Thymus (tissue), 11 donors: ENCODE results near the gene ANKRD55. TPM values are rescaled to one million over a fixed set of nuclear protein-coding genes. Genes with fewer than 3 reads are reported as not detected.
"Not testable (repeated sequence)": the region's sequence is repeated elsewhere in the genome, so short reads cannot be mapped to it uniquely, and the experiment has no call there.

ENCODE experiments used
- DNase-seq, 9 donors: peaks; one replicate each; pipeline ENCODE4 v3.0.0-alpha.2; 2013; ENCODE audit warnings: low spot score in 9 of 9, low read depth in 6 of 9, missing footprints in 1 of 9
- H3K27ac ChIP-seq, 2 donors: one replicate each; pipeline ENCODE4 v1.5.1; 2013; ENCODE audit warnings: control low read depth in 1 of 2, low read depth in 1 of 2, low read length in 1 of 2, mild to moderate bottlenecking in 1 of 2, moderate library complexity in 1 of 2
- H3K27me3 ChIP-seq, 2 donors: one replicate each; pipeline ENCODE4 v1.5.1; 2013; ENCODE audit warnings: low read length in 1 of 2; ENCODE audit not compliant: control insufficient read depth in 2 of 2, insufficient read depth in 1 of 2
- H3K36me3 ChIP-seq, 2 donors: one replicate each; pipeline ENCODE4 v1.5.1; 2013; ENCODE audit warnings: low read length in 1 of 2, mild to moderate bottlenecking in 1 of 2, moderate library complexity in 1 of 2; ENCODE audit not compliant: control insufficient read depth in 2 of 2, insufficient read depth in 2 of 2
- H3K4me1 ChIP-seq, 2 donors: one replicate each; pipeline ENCODE4 v1.5.1; 2013; ENCODE audit warnings: low read length in 2 of 2; ENCODE audit not compliant: control insufficient read depth in 2 of 2, insufficient read depth in 2 of 2
- H3K4me3 ChIP-seq, 2 donors: one replicate each; pipeline ENCODE4 v1.5.1; 2013; ENCODE audit warnings: low read length in 2 of 2, control low read depth in 1 of 2, mild to moderate bottlenecking in 1 of 2
- H3K9me3 ChIP-seq, 2 donors: one replicate each; pipeline ENCODE4 v1.5.1; 2013; ENCODE audit warnings: low read length in 1 of 2, mild to moderate bottlenecking in 1 of 2; ENCODE audit not compliant: control insufficient read depth in 2 of 2, insufficient read depth in 1 of 2
- WGBS: extraction: QIAGEN DNeasy Blood & Tissue Kit; methylation state at CpG from one replicate; pipeline ENCODE4 v1.1.7; 2013; 5-methylcytosine and 5-hydroxymethylcytosine counted together
- polyA plus RNA-seq: library from polyadenylated mRNA; stranded (reverse); fragments of 200-250 nt; gene quantifications from one replicate; pipeline ENCODE4 v1.2.3, GENCODE V29; 2013
- total RNA-seq: library from RNA; stranded (reverse); fragments of 120-200 nt; gene quantifications from one replicate; pipeline ENCODE4 v1.2.4, GENCODE V29; 2013
- donor health status: healthy.

ANKRD55 gene
- total and polyA plus RNA-seq, 2 donors, result 3.5 to 6.7 TPM

DNA sequence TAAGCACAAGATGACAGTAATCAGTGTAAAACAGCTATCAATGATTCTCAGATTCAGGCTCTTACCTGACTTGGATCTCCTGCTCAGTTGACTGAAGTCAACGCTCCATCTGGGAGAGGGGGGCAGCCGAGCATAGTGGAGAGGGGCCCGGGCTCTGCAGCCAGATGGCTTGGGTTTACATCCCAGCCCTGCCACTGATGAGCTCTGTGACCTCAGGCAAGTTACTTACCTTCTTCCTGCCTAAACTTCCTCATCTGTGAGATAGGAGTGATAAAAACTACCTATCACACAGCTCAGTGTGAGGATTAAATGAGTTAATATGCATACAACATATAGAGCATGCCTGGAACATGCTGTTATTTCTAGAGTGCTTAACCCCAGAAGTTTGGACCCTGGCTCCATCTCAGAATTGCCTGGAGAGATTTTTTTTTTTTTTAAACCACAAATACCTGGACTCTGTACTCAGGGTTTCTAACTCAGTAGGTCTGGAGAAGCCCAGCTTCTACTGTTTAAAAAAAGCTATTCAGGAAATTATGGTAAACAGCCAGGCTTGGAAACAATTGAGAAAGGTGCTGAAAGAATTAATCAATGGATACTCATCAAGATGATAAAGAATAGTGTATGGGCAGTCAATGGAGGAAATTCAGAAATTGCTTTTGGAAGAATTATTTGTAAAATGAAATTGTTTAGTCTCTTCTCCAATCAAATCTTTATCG, 72.2 kb downstream of the ANKRD55 start:
- no peak for DNase-seq
- 85% methylated on average over 4 of the region's 4 CpGs for WGBS
- Histone ChIP-seq H3K27me3 (no peaks in the 10 kb centered on the region), H3K27ac (peak overlapping the region; percentile 32), H3K4me1 (peaks cover 18 to 78% of the 10 kb centered on the region in 2 donors), H3K36me3 (no peaks in the 10 kb centered on the region), H3K9me3 (no peaks in the 10 kb centered on the region), H3K4me3 (no peak overlapping the region)

DNA sequence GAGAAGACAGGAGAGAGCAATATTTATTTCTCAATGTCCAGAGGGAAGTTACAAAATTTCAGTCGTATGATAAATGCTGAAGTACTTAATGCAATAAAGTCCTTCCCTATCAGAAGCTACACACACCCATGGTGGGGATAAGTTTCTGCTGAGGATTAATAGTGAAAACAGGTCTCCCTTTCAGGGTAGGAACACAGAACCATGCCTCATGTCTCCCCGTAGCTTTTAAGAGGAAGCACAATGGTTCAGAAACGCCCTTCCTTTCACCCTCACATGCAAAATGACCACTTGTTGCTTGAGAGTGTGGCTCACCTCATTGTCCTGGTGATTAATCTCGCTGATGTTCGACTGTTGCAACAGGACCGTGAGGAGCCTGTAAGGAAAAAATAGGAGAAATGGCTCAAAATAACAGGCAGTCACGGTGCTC, 73.6 kb downstream of the ANKRD55 start:
- WGBS, result 94% methylated on average over 7 of the region's 7 CpGs
- Histone ChIP-seq H3K36me3 (no peaks in the 10 kb centered on the region), H3K27ac (peak overlapping the region in 1 of 2 donors; percentile 49), H3K9me3 (no peaks in the 10 kb centered on the region), H3K4me1 (peaks cover 27 to 87% of the 10 kb centered on the region in 2 donors), H3K27me3 (no peaks in the 10 kb centered on the region), H3K4me3 (peak overlapping the region in 1 of 2 donors; percentile 9)
- no peak for DNase-seq

GRCh38 chr5:56158331-56158960, 74.7 kb downstream of the ANKRD55 start:
- H3K27me3 ChIP-seq, result no peaks in the 10 kb centered on the region
- H3K4me1 ChIP-seq, result peaks cover 28 to 79% of the 10 kb centered on the region in 2 donors
- DNase-seq, result no peak
- peak overlapping the region in 1 of 2 donors; percentile 59 for H3K27ac ChIP-seq
- 95% methylated on average over 4 of the region's 4 CpGs for WGBS
- no peak overlapping the region for H3K4me3 ChIP-seq
- H3K36me3 ChIP-seq, result no peaks in the 10 kb centered on the region
- H3K9me3 ChIP-seq, result no peaks in the 10 kb centered on the region

DNA sequence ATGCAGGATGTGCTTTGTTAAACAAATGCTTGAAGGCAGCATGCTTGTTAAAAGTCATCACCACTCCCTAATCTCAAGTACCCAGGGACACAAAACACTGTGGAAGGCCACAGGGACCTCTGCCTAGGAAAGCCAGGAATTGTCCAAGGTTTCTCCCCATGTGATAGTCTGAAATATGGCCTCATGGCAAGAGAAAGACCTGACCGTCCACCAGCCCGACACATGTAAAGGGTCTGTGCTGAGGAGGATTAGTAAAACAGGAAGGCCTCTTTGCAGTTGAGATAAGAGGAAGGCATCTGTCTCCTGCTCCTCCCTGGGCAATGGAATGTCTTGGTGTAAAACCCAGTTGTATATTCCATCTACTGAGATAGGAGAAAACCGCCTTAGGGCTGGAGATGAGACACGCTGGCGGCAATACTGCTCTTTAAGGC, 75.9 kb downstream of the ANKRD55 start:
- Histone ChIP-seq H3K27ac (peak overlapping the region in 1 of 2 donors; percentile 40), H3K4me1 (peaks cover 21 to 70% of the 10 kb centered on the region in 2 donors)
- not testable (repeated sequence) for H3K27me3 ChIP-seq, DNase-seq, H3K36me3 ChIP-seq, H3K4me3 ChIP-seq, H3K9me3 ChIP-seq
- WGBS, result 93% methylated on average over 5 of the region's 5 CpGs

DNA sequence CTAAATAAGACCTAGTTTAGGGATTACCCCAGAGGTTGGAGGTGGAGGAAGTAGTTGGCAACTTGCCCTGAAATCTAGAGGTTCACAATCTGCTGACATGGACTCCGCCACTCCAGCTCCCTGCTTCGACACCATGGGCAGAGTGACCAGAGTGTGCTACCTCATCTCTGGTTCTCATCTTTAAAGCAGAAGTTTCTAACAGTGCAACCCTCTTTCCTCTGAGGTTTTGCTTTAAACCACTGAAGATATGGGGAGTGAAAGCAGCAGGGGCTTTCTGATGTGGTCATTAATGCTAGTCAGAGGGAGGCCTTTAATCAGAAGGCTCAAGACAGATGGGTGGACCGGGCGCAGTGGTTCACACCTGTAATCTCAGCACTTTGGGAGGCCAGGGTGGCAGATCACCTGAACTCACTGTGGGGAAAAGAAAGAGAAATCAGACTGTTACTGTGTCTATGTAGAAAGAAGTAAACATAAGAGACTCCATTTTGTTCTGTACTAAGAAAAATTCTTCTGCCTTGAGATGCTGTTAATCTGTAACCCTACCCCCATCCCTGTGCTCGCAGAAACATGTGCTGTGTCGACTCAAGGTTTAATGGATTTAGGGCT, 76.4 kb downstream of the ANKRD55 start:
- not testable (repeated sequence) for H3K36me3 ChIP-seq, H3K4me3 ChIP-seq, H3K9me3 ChIP-seq, H3K27me3 ChIP-seq
- H3K4me1 ChIP-seq, result peaks cover 17 to 67% of the 10 kb centered on the region in 2 donors
- peak overlapping the region; percentile 85 to 86 for H3K27ac ChIP-seq
- WGBS, result 55% methylated on average over 6 of the region's 6 CpGs
- peak in 1 of 9 donors; percentile 60 for DNase-seq

DNA sequence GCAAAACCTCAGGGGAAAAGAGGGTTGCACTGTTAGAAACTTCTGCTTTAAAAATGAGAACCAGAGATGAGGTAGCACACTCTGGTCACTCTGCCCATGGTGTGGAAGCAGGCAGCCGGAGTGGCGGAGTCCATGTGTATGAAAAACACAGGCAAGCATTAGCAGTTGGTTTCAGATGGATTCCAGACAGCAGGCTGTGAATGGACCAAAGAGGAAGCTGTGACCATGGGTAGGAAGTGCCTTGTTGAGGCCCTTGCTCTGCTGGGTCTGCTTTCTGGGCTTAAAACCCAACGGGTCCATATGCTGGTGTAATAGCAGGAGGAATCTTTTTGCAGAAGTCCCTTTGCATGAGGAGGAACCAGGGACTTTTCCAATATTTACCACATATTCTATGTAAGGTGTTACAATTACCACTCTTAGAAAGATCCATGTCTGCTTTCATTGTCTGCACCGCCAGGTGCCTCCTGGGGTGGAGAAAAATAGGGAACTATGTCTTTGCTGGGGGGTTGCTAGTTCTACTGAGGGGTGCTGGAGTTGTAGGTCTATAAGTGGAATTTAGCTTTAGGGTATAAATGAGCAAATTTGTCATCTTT, 77.0 kb downstream of the ANKRD55 start:
- Histone ChIP-seq H3K36me3 (no peaks in the 10 kb centered on the region), H3K4me3 (no peak overlapping the region), H3K9me3 (no peaks in the 10 kb centered on the region), H3K4me1 (peaks cover 17 to 67% of the 10 kb centered on the region in 2 donors), H3K27ac (peak overlapping the region; percentile 85 to 86), H3K27me3 (no peaks in the 10 kb centered on the region)
- DNase-seq, result peak in 1 of 9 donors; percentile 48
- WGBS, result 68% methylated on average over 4 of the region's 4 CpGs

DNA sequence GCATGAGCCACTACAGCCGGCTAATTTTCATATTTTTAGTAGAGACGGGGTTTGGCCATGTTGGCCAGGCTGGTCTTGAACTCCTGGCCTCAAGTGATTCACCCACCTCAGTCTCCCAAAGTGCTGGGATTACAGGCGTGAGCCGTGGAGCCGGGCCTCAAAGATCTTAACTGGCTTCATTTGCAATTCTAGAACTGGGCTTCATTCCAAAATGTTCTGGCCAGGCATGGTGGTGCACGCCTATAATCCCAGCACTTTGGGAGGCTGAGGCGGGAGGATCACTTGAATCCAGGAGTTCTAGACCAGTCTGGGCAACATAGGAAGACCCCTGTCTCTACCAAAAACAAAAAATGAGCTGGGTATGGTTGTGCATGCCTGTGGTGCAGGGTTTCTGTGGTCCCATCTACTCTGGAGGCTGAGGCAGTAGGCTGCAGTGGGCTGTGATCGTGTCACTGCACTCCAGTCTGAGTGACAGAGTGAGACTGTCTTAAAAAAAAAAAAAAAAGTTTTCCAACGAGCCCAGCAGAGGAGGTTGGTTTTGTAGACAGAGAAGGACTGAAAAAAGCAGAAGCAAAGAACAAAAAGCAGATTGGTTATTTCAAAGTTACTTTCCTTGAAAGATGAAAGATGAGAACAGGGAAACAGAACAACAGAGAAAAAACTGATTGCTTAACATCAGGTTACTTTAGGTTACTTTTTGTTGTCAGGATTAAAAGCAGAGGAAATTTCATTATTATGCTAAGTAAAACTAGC, 78.2 kb downstream of the ANKRD55 start:
- H3K27ac ChIP-seq, result peak overlapping the region; percentile 85 to 94
- 75% methylated on average over 9 of the region's 9 CpGs for WGBS
- H3K4me3 ChIP-seq, result no peak overlapping the region
- H3K4me1 ChIP-seq, result peaks cover 17 to 57% of the 10 kb centered on the region in 2 donors
- no peaks in the 10 kb centered on the region for H3K27me3 ChIP-seq
- no peaks in the 10 kb centered on the region for H3K9me3 ChIP-seq
- DNase-seq, result peak in 2 of 9 donors; percentile 36 to 71
- no peaks in the 10 kb centered on the region for H3K36me3 ChIP-seq

DNA sequence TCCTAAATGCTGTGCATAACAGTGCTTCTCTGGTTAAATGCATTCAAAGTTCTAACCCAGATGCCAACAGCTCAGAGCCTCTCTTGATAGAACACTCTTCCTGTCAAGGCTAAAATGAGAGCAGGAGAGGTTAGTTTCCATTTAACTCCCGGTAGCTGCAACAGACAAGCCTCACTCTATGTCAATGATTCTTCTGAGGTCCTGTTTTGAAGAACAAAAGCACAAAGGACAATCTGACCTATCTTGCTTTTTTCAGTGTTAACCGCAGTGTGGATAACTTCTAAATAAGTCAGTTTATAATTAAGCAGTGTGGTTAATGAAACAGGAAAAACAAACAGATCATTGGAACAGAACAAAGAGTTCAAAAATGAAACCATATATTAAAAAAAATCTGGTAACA, 80.7 kb downstream of the ANKRD55 start:
- peak in 3 of 9 donors; percentile 47 to 80 (median 48) for DNase-seq
- no peaks in the 10 kb centered on the region for H3K9me3 ChIP-seq
- no peaks in the 10 kb centered on the region for H3K36me3 ChIP-seq
- H3K27me3 ChIP-seq, result no peaks in the 10 kb centered on the region
- WGBS, result 37% methylated on average over 2 of the region's 2 CpGs
- no peak overlapping the region for H3K4me3 ChIP-seq
- H3K4me1 ChIP-seq, result peaks cover 26 to 59% of the 10 kb centered on the region in 2 donors
- peak overlapping the region; percentile 68 to 82 for H3K27ac ChIP-seq
